ENCODE measurements around the gene PIP4K2A.
"Not testable (repeated sequence)": the region's sequence is repeated elsewhere in the genome, so short reads cannot be mapped to it uniquely, and the experiment has no call there.

PIP4K2A gene

GRCh38 chr10:22544325-22545068 is 169.9 kb downstream of the PIP4K2A start:
- DNase-seq, result no peak

- no peak for DNase-seq
Measured at GRCh38 chr10:22542773-22543172, 171.6 kb downstream of the PIP4K2A start.

GRCh38 chr10:22541900-22542299 is 172.5 kb downstream of the PIP4K2A start:
- DNase-seq, result no peak

GRCh38 chr10:22539579-22540298 is 174.6 kb downstream of the PIP4K2A start:
- DNase-seq, result no peak

- DNase-seq, result no peak
Measured at GRCh38 chr10:22537810-22538209, 176.6 kb downstream of the PIP4K2A start.

GRCh38 chr10:22536620-22537019 is 177.8 kb downstream of the PIP4K2A start:
- DNase-seq, result no peak

- DNase-seq, result no peak
Measured at GRCh38 chr10:22534849-22535604, 179.4 kb downstream of the PIP4K2A start.

GRCh38 chr10:22531441-22531840 is 182.9 kb downstream of the PIP4K2A start:
- DNase-seq, result no peak

GRCh38 chr10:22531008-22531407 is 183.4 kb downstream of the PIP4K2A start:
- DNase-seq, result no peak

GRCh38 chr10:22527520-22527919 is 186.9 kb downstream of the PIP4K2A start:
- no peak for DNase-seq

- not testable (repeated sequence) for DNase-seq
Measured at GRCh38 chr10:22524333-22524732, 190.0 kb downstream of the PIP4K2A start.

GRCh38 chr10:22520645-22521044 is 193.7 kb downstream of the PIP4K2A start:
- not testable (repeated sequence) for DNase-seq

- no peak for DNase-seq
Measured at GRCh38 chr10:22518167-22518724, 196.1 kb downstream of the PIP4K2A start.

- no peak for DNase-seq
Measured at GRCh38 chr10:22515009-22515408, 199.4 kb downstream of the PIP4K2A start.

- DNase-seq, result not testable (repeated sequence)
Measured at GRCh38 chr10:22514414-22514758, 200.0 kb downstream of the PIP4K2A start.

GRCh38 chr10:22513483-22514413 is 200.6 kb downstream of the PIP4K2A start:
- DNase-seq, result not testable (repeated sequence)

- DNase-seq, result not testable (repeated sequence)
Measured at GRCh38 chr10:22512015-22512414, 202.4 kb downstream of the PIP4K2A start.

GRCh38 chr10:22508214-22508613 is 206.2 kb downstream of the PIP4K2A start:
- not testable (repeated sequence) for DNase-seq

GRCh38 chr10:22505911-22506685 is 208.3 kb downstream of the PIP4K2A start:
- DNase-seq, result no peak

- DNase-seq, result no peak
Measured at GRCh38 chr10:22504766-22505165, 209.6 kb downstream of the PIP4K2A start.
